ENCODE data around the gene ANKRD6. TPM values are rescaled to one million over a fixed set of nuclear protein-coding genes. Genes with fewer than 3 reads are reported as not detected.

Gene ANKRD6
- total RNA-seq, 1 experiment from 2014 or later: 25.4 TPM

DNA sequence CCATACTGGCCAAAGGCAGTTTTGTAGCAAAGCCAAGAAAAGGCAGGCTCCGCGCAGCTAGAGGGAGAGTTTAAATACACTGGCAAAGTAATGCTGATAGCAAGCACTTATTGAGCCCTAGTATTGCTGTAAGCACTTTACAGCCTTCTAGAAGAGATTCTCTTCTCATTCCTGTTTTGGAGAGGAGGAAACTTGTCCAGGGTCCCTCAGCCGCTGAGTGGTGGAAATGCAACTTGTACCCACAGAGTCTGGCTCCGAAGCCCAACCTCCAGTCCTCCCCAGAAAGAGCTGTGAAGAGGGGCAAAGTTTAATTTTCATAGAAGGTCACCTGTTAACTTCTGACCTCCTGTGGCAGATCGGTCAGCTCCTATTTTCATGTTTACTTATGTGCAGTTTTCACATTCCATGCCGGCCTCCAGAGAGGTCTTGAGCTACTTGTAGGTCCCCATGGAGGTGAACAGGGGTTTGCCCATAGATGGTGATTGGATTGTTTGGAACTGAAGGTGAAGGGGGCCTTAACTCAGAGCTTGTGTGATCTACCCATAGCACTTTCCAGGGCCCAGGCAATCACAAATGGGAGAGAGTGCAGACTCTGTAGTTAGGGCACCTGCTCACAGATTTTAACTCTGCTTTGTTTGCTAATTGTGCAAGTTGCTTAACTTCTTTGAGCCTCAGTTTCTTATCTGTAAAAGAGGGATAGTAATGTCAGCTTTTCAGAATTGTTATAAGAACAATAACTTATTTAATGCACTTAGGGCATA is 134.9 kb downstream of the ANKRD6 start:
- no TSS peak for BruUV-seq (replicated peaks)
- no peak for DNase-seq (ENCODE audit: low spot score)
- no peak for TF ChIP-seq EZH2 (IDR thresholded peaks at IDR 0.05; ENCODE audit: borderline replicate concordance, low read depth, low read length, poor library complexity, severe bottlenecking)
- TF ChIP-seq, protein P1, sequence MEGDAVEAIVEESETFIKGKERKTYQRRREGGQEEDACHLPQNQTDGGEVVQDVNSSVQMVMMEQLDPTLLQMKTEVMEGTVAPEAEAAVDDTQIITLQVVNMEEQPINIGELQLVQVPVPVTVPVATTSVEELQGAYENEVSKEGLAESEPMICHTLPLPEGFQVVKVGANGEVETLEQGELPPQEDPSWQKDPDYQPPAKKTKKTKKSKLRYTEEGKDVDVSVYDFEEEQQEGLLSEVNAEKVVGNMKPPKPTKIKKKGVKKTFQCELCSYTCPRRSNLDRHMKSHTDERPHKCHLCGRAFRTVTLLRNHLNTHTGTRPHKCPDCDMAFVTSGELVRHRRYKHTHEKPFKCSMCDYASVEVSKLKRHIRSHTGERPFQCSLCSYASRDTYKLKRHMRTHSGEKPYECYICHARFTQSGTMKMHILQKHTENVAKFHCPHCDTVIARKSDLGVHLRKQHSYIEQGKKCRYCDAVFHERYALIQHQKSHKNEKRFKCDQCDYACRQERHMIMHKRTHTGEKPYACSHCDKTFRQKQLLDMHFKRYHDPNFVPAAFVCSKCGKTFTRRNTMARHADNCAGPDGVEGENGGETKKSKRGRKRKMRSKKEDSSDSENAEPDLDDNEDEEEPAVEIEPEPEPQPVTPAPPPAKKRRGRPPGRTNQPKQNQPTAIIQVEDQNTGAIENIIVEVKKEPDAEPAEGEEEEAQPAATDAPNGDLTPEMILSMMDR (conservative IDR thresholded peaks at IDR 0.05; ENCODE audit: low read depth, low read length): no peak
- POLR2A ChIA-PET (ENCODE audit: low non-redundant PET): no interaction called here
- H3K4me1 ChIP-seq (ENCODE audit: insufficient read depth, low read length, poor library complexity, severe bottlenecking): no peaks in the 10 kb centered on the region
- intact Hi-C loops (cut with micrococcal nuclease; ENCODE audit: unreplicated experiment): no loop called here
- CTCF ChIA-PET: no interaction called here
- H3K36me3 ChIP-seq (ENCODE audit: insufficient read depth, low read length, poor library complexity, severe bottlenecking): no peaks in the 10 kb centered on the region
- H3K4me3 ChIP-seq (ENCODE audit: low read depth, low read length, poor library complexity, severe bottlenecking): no peak overlapping the region
- no peaks in the 10 kb centered on the region for H3K27me3 ChIP-seq (replicated peaks; ENCODE audit: insufficient read depth, low read depth, low read length, poor library complexity)
- H3K27ac ChIP-seq (ENCODE audit: low read depth, low read length, poor library complexity, severe bottlenecking): no peak overlapping the region
- no peaks in the 10 kb centered on the region for H3K9me3 ChIP-seq (ENCODE audit: low read depth, low read length, poor library complexity, severe bottlenecking)

DNA sequence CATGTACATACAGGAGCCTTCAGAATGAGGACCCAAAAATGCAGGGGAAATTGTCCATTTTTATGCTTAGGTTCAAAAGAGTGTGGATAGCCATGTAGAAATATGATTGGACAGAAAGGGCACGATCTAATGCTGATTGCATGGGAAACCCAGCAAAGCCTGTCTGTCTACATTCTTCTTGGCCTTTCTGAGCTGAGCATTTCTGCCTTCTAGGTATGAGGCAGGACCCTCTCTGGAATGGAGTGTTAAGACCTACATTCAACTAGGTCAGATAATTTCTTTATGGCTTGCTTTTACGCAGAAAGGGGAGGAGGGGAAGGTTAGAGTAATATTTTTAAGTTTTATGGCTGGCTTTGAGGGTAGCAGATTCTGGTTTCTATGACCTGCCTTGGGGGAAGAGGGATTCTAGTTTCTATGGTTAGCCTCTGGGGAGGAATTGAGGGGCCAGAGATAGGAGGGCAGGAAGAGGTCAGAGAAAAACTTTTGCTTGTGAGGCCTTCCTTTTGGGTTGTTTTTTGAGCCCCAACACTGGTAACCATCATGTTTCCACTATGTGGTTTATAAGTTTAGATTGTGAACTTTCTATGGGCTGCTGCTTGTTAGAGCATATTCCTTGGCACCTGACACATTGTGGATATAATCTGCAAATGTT is 142.1 kb downstream of the ANKRD6 start:
- no TSS peak for BruUV-seq (replicated peaks)
- Histone ChIP-seq H3K4me1 (ENCODE audit: insufficient read depth, low read length, poor library complexity, severe bottlenecking) (peaks cover 5% of the 10 kb centered on the region), H3K36me3 (ENCODE audit: insufficient read depth, low read length, poor library complexity, severe bottlenecking) (no peaks in the 10 kb centered on the region), H3K9me3 (ENCODE audit: low read depth, low read length, poor library complexity, severe bottlenecking) (no peaks in the 10 kb centered on the region), H3K27ac (ENCODE audit: low read depth, low read length, poor library complexity, severe bottlenecking) (no peak overlapping the region), H3K27me3 (replicated peaks; ENCODE audit: insufficient read depth, low read depth, low read length, poor library complexity) (no peaks in the 10 kb centered on the region), H3K4me3 (ENCODE audit: low read depth, low read length, poor library complexity, severe bottlenecking) (no peak overlapping the region)
- intact Hi-C loops (cut with micrococcal nuclease; ENCODE audit: unreplicated experiment): no loop called here
- TF ChIP-seq, protein P1 (conservative IDR thresholded peaks at IDR 0.05; ENCODE audit: low read depth, low read length): no peak
- no peak for TF ChIP-seq EZH2 (IDR thresholded peaks at IDR 0.05; ENCODE audit: borderline replicate concordance, low read depth, low read length, poor library complexity, severe bottlenecking)
- DNase-seq (ENCODE audit: low spot score): no peak
- ChIA-PET CTCF (no interaction called here), POLR2A (ENCODE audit: low non-redundant PET) (no interaction called here)

DNA sequence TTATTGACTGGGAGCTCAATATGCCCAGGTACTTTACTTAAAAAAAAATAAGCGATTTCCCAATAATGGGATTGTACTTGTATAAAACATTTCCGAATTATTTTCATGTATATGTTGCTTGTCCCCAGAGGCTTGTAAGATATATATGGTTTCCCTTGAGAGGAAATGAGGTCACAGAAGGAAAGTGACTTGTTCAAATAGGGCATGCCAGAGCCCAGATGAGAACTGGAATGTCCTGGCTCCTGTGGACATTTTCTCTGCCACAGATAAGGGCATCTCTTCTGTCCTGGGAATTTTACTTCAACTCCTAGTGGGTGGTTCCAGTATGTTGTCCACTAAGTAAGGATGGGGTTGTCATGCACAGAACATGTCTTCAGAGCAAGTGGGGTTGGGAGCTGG is 142.6 kb downstream of the ANKRD6 start:
- CTCF ChIA-PET: no interaction called here
- H3K9me3 ChIP-seq (ENCODE audit: low read depth, low read length, poor library complexity, severe bottlenecking): no peaks in the 10 kb centered on the region
- intact Hi-C loops (cut with micrococcal nuclease; ENCODE audit: unreplicated experiment): no loop called here
- no peaks in the 10 kb centered on the region for H3K36me3 ChIP-seq (ENCODE audit: insufficient read depth, low read length, poor library complexity, severe bottlenecking)
- no peaks in the 10 kb centered on the region for H3K27me3 ChIP-seq (replicated peaks; ENCODE audit: insufficient read depth, low read depth, low read length, poor library complexity)
- H3K4me1 ChIP-seq (ENCODE audit: insufficient read depth, low read length, poor library complexity, severe bottlenecking): peaks cover 5% of the 10 kb centered on the region
- H3K4me3 ChIP-seq (ENCODE audit: low read depth, low read length, poor library complexity, severe bottlenecking): no peak overlapping the region
- POLR2A ChIA-PET (ENCODE audit: low non-redundant PET): no interaction called here
- no TSS peak for BruUV-seq (replicated peaks)
- peak; percentile 69 for DNase-seq (ENCODE audit: low spot score)
- no peak overlapping the region for H3K27ac ChIP-seq (ENCODE audit: low read depth, low read length, poor library complexity, severe bottlenecking)
- TF ChIP-seq, protein P1 (conservative IDR thresholded peaks at IDR 0.05; ENCODE audit: low read depth, low read length): no peak
- no peak for TF ChIP-seq EZH2 (IDR thresholded peaks at IDR 0.05; ENCODE audit: borderline replicate concordance, low read depth, low read length, poor library complexity, severe bottlenecking)

All from A673 (cell line).